HL-60/S4 (cell line): ENCODE results near the gene MYMK.

ENCODE experiments used
- in situ Hi-C: fragments of 300-500 bp; cut with MboI; formaldehyde crosslinking; loops from 2 replicates; pipeline ENCODE4 v1.14.3; 2022; ENCODE audit warnings: low sequenced_read_pairs

The MYMK gene

DNA sequence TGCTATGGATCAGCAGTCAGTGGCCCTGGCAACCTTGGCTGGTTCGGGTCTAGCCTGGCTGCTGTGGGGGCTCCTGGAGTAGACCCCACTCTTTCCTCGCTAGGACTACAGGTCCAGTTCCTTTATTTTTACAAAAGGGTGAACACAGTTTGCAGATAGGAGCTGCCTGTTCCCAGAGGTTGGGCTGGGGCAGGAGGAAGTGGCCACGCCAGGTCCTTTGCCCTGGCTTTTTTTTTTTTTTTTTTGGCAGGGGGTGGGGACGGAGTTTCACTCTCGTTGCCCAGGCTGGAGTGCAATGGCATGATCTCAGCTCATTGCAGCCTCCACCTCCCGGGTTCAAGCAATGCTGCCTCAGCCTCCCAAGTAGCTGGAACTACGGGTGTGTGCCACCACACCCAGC, 53.8 kb downstream of the MYMK start:
- in situ Hi-C loops, result no loop called here

DNA sequence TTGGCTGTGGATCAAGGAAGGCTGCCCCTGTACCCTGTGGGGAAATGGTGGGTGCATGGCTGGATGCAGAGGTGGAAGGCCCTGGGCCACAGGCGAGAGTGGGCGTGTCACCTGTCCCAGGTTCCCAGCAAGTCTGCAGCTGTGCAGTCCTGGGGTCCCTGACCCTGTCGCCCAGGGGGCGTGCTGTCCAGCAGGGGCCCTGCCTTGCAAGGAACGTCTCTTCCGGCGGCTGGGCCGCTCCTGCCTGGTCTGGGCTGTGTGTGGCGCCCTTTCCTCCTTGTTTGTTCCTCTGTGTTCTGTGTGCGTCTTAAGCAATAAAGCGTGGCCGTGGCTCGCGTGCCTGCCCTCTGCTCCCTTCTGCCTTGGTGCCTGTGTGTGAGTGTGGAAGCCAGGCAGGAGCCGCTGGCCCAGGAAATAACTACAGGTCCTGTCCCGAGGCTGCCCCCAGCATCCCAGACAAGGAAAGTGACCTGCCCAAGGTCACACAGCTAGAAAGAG, 54.3 kb downstream of the MYMK start:
- in situ Hi-C loops, result no loop called here

DNA sequence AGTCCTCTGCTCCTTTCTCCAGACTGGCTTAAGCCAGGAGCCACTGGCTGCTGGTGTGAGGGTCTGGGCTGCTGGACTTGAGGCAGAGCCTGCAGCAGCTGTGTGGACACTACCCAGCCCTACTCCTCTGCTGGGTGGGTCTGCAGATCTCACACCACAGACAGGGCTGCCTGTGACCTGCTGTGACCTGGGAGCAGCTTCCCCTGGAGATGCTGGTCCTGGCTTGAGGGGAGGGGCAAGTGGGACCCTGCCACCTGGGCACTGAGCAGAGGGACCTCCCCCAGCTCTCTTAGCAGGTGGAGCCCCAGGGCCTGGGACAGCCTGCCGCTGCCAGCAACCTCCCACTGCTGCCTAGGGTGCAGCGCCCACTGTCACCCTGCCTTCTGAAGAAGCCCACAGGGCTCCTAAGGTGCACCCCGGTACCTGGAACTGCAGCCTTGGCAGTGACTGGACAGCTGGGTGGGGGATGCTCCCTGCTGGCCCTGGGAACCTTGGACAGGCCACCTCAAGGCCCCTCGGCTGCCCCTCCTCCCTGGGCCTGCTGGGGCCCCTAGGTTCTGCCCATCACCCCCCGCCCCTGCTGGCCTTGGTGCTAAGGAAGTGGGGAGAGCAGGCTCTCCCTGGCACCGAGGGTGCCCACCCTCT, 55.9 kb downstream of the MYMK start:
- in situ Hi-C loops, result no loop called here

DNA sequence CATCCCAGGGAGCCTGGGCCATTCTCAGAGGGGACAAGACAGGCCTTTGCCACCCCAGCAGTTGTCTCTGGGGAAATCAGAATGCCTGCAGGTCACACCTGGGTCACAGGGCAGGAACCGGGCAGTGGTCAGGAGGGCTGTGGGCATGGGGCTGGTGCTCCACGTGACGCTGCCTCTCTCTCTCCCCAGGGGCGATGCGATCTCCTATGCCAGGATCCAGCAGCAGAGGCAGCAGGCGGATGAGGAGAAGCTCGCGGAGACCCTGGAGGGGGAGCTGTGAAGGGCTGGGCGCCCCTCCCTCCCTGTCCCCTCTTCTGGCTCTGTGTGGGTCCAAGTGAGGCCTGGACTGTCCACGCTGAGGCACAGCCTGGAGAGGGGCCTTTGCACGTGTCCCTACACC, 56.4 kb downstream of the MYMK start:
- in situ Hi-C loops, result no loop called here

DNA sequence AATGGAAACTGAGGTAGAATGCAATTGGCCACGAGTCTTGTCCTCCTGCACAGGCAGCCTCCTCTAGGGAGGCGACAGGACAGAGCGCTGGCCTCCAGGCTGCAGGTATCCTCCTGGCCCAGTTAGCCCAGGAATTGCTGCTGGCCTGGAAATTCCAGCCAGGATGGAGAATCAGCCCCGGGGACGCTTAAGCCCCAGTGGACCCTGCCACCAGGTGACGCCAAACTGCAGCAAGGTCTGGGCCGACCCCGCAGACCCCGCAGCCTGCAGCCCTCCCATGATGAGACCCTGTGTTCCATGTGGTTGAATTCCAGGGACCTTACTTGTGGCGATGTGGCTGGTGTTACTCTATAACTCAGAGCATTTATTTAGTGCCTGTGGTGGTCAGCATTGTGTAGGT, 57.7 kb downstream of the MYMK start:
- in situ Hi-C loops, result no loop called here

DNA sequence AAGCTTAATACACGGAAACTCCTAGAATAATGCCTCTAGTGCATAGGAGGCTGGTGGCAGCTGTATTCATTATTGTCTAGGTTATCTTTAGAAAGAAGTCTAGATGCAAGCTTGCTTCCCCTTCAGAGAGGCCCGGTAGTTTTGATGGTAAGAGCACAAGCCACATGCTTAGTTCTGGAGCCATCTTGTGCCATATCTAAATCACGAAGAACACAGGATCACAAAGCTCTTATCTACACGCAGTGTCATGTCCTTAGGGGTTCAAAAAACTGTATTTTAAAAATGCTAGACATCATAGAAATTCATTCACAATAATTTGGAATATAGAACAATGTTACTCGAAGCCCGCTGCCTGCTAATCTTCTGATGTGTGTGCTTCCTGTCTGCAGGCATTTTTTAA, 58.8 kb downstream of the MYMK start:
- in situ Hi-C loops, result no loop called here

DNA sequence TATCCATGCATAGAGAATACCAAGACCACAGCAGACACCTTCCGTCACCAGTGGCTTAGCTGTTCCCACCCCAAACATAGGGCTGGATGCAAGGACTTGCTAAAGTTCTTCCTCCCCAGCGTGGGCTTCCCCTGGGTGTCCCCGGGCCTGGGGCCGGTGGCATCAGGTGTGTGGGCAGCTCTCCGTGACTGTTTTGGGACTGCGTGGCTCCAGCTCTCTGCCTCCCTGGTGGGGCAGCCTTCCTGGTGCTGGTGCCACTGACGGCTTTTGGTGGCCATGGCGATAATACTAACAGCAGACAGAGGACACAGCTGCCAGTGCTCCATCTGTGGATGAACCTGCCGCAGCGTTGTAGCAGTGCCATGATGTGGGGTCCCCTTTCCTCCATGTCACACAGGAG, 60.1 kb downstream of the MYMK start:
- in situ Hi-C loops, result no loop called here
